Naive thymus-derived CD8-positive, alpha-beta T cell (primary cell): ENCODE measurements around the gene EBI3. TPM values are rescaled to one million over a fixed set of nuclear protein-coding genes. Genes with fewer than 3 reads are reported as not detected.
A peak's percentile ranks its signal among the peaks of the same experiment; 100 is the strongest.
"Not testable (repeated sequence)": the region's sequence is repeated elsewhere in the genome, so short reads cannot be mapped to it uniquely, and the experiment has no call there.

ENCODE experiments used
- ATAC-seq, 2 donors: fragments of 150-1000 bp; cut with Tn5 transposase in 1 of 2; sonication (Bioruptor Pico), chemical (Tn5 transposase) in 1 of 2; 1 replicate in 1 of 2; 2 replicates in 1 of 2; pipeline ENCODE4 v1.10.0; 2021; ENCODE audit warnings: mild to moderate bottlenecking in 2 of 2, moderate library complexity in 2 of 2
- POLR2A ChIA-PET: fragments of 350-600 bp; sonication (Branson Sonifier 250); formaldehyde crosslinking; loops from one replicate; lab custom pipeline; 2021; ENCODE audit warnings: antibody characterized with exemption; lab: Charles Lee
- DNase-seq, 10 donors: peaks; one replicate each; pipeline versions ENCODE4 v3.0.0 to v3.0.0-alpha.2; 2020 to 2022
- H3K27ac Mint-ChIP-seq, 10 donors: one replicate each; pipeline ENCODE4 v1.8.0; 2020 to 2022; ENCODE audit warnings: mild to moderate bottlenecking in 10 of 10, mixed read lengths in 10 of 10, moderate library complexity in 4 of 10, inconsistent platforms in 1 of 10
- H3K27me3 Mint-ChIP-seq, 5 donors: one replicate each; pipeline ENCODE4 v1.8.0; 2021 to 2022; ENCODE audit warnings: mixed read lengths in 5 of 5
- H3K36me3 Mint-ChIP-seq, 3 donors: one replicate each; pipeline ENCODE4 v1.8.0; 2020 to 2022; ENCODE audit warnings: mixed read lengths in 3 of 3, mild to moderate bottlenecking in 2 of 3, inconsistent platforms in 1 of 3
- H3K4me1 Mint-ChIP-seq, 4 donors: one replicate each; pipeline ENCODE4 v1.8.0; 2021 to 2022; ENCODE audit warnings: mixed read lengths in 4 of 4
- H3K4me3 Mint-ChIP-seq, 10 donors: one replicate each; pipeline ENCODE4 v1.8.0; 2020 to 2022; ENCODE audit warnings: mild to moderate bottlenecking in 10 of 10, mixed read lengths in 10 of 10, moderate library complexity in 6 of 10, inconsistent platforms in 1 of 10
- H3K9me3 Mint-ChIP-seq, 9 donors: one replicate each; pipeline ENCODE4 v1.8.0; 2020 to 2022; ENCODE audit warnings: mixed read lengths in 9 of 9, mild to moderate bottlenecking in 3 of 9, inconsistent platforms in 1 of 9, moderate library complexity in 1 of 9
- polyA plus RNA-seq, 3 donors: library from polyadenylated mRNA; unstranded; fragments of 300-500 nt; fragmentation: Illumina TruSeq; gene quantifications; one replicate each; pipeline ENCODE4 v1.2.3, GENCODE V29; 2021
- total RNA-seq, 8 experiments: library from RNA in 2 of 8; stranded (reverse) in 2 of 8; gene quantifications; one replicate each; pipeline ENCODE4 v1.2.3 and lab custom pipeline; 2021 to 2026

Gene EBI3
- total and polyA plus RNA-seq, 5 experiments from 2014 or later: 0.36 to 0.47 TPM; not detected in 3

GRCh38 chr19:4208385-4209094, 20.8 kb upstream of the EBI3 start:
- H3K4me3 Mint-ChIP-seq: no peak overlapping the region
- POLR2A ChIA-PET: no interaction called here
- peaks cover 2 to 7% (median 3%) of the 10 kb centered on the region in 4 donors for H3K4me1 Mint-ChIP-seq
- H3K27ac Mint-ChIP-seq: peak overlapping the region in 2 of 10 donors; percentile 34 to 81
- peaks cover 0 to 7% (median 0%) of the 10 kb centered on the region in 5 donors for H3K27me3 Mint-ChIP-seq
- no peaks in the 10 kb centered on the region for H3K36me3 Mint-ChIP-seq
- H3K9me3 Mint-ChIP-seq: peaks cover 0 to 2% (median 0%) of the 10 kb centered on the region in 9 donors
- DNase-seq: no peak
- ATAC-seq: no peak

- peaks cover 0 to 2% (median 0%) of the 10 kb centered on the region in 9 donors for H3K9me3 Mint-ChIP-seq
- DNase-seq (no peak), ATAC-seq (no peak)
- no peak overlapping the region for H3K4me3 Mint-ChIP-seq
- no peaks in the 10 kb centered on the region for H3K36me3 Mint-ChIP-seq
- POLR2A ChIA-PET: no interaction called here
- peaks cover 0 to 6% (median 0%) of the 10 kb centered on the region in 4 donors for H3K4me1 Mint-ChIP-seq
- peaks cover 0 to 4% (median 0%) of the 10 kb centered on the region in 5 donors for H3K27me3 Mint-ChIP-seq
- no peak overlapping the region for H3K27ac Mint-ChIP-seq
Measured at GRCh38 chr19:4210166-4210731, 19.1 kb upstream of the EBI3 start.

GRCh38 chr19:4213116-4213515, 16.2 kb upstream of the EBI3 start:
- no peaks in the 10 kb centered on the region for H3K36me3 Mint-ChIP-seq
- peaks cover 0 to 6% (median 0%) of the 10 kb centered on the region in 4 donors for H3K4me1 Mint-ChIP-seq
- H3K9me3 Mint-ChIP-seq: peaks cover 0 to 2% (median 0%) of the 10 kb centered on the region in 9 donors
- H3K27ac Mint-ChIP-seq: no peak overlapping the region
- H3K27me3 Mint-ChIP-seq: no peaks in the 10 kb centered on the region
- H3K4me3 Mint-ChIP-seq: no peak overlapping the region
- ATAC-seq (no peak), DNase-seq (no peak)
- POLR2A ChIA-PET: interaction anchor here (0.6 kb wide), 1 partner anchor 207 kb away, joined by 5 read pairs; no protein-coding TSS in a partner anchor

DNA sequence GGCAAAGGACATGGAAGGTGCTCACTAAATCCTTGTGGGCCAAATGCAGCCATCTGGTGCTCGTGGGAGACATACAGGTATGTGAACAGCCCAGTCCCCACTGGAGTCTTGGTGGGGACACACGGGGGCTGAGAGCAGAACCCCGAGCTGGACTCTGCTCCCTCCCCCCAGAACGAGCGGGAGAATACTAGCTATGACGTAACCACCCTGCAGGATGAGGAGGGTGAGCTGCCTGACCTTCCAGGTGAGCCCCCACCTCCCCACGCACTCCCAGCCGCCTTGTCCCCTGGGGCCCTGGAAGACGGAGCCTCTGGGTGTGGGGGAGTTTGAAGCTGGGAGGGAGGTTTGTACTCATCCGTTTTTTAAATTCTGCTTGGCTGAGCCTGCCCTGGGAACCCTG, 13.5 kb upstream of the EBI3 start:
- Mint-ChIP-seq H3K4me1 (peaks cover 0 to 6% (median 0%) of the 10 kb centered on the region in 4 donors), H3K9me3 (no peaks in the 10 kb centered on the region), H3K36me3 (no peaks in the 10 kb centered on the region), H3K4me3 (no peak overlapping the region), H3K27ac (no peak overlapping the region), H3K27me3 (no peaks in the 10 kb centered on the region)
- DNase-seq (no peak), ATAC-seq (no peak)
- POLR2A ChIA-PET: no interaction called here

DNA sequence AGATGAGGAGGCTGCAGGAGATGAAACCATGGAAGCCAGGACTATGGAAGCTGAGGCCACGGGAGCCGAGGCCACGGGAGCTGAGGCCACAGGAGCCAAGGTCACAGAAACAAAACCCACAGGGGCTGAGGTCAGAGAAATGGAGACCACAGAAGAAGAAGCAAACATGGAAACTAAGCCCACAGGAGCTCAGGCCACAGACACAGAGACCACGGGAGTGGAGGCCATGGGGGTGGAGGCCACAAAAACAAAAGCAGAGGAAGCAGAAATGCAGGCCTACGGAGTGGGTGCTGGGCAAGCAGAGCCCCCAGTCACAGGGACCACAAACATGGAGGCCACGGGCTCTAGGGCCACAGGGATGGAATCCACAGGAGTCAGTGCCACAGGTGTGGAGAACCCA, 12.5 kb upstream of the EBI3 start:
- Mint-ChIP-seq H3K4me1 (peaks cover 0 to 6% (median 0%) of the 10 kb centered on the region in 4 donors), H3K9me3 (no peaks in the 10 kb centered on the region), H3K27ac (peak overlapping the region in 1 of 10 donors; percentile 34), H3K4me3 (no peak overlapping the region), H3K36me3 (no peaks in the 10 kb centered on the region), H3K27me3 (no peaks in the 10 kb centered on the region)
- no peak for DNase-seq
- POLR2A ChIA-PET: no interaction called here
- ATAC-seq: no peak

- no peak overlapping the region for H3K27ac Mint-ChIP-seq
- H3K36me3 Mint-ChIP-seq: no peaks in the 10 kb centered on the region
- POLR2A ChIA-PET: no interaction called here
- no peak overlapping the region for H3K4me3 Mint-ChIP-seq
- DNase-seq (no peak), ATAC-seq (no peak)
- no peaks in the 10 kb centered on the region for H3K9me3 Mint-ChIP-seq
- peaks cover 0 to 6% (median 0%) of the 10 kb centered on the region in 4 donors for H3K4me1 Mint-ChIP-seq
- H3K27me3 Mint-ChIP-seq: no peaks in the 10 kb centered on the region
Measured at GRCh38 chr19:4217429-4218264, 11.7 kb upstream of the EBI3 start.

DNA sequence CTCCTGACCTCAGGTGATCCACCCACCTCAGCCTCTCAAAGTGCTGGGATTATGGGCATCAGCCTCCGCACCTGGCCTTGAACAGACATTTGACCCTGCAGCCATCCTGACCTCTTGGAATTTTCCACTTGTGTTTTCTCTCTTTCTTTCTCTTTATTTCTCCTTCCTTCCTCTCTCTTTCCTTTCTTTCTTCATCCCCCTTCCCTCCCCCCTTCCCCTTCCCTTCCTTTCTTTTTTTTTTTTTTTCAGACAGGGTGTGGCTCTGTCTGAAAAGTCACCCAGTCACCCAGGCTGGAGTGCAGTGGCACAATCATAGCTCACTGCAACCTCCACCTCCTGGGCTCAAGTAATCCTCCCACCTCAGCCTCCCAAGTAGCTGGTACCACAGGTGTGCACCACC, 10.8 kb upstream of the EBI3 start:
- H3K4me1 Mint-ChIP-seq, DNase-seq, ATAC-seq, H3K9me3 Mint-ChIP-seq, H3K27ac Mint-ChIP-seq, POLR2A ChIA-PET, H3K27me3 Mint-ChIP-seq, H3K36me3 Mint-ChIP-seq, H3K4me3 Mint-ChIP-seq: not testable (repeated sequence)

DNA sequence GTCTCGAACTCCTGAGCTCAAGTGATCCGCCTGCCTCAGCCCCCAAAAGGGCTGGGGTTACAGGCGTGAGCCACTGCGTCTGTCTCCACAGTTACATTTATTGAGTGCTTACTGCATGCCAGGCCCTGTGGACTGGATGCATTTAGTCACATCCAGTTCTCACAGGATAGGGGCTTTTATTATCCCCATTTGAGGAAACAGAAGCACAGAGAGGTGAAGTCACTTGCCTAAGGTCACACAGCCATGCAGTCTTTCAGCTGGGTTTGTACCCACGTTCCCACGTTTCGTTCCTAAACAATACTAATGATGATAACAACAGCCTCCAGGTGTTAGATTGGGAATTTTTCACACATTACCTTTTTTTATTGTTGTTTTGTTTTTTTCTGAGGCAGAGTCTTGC, 9.1 kb upstream of the EBI3 start:
- Mint-ChIP-seq H3K4me3 (no peak overlapping the region), H3K27me3 (no peaks in the 10 kb centered on the region), H3K36me3 (no peaks in the 10 kb centered on the region), H3K27ac (no peak overlapping the region), H3K9me3 (no peaks in the 10 kb centered on the region), H3K4me1 (no peaks in the 10 kb centered on the region)
- POLR2A ChIA-PET: no interaction called here
- DNase-seq: no peak
- no peak for ATAC-seq

GRCh38 chr19:4224470-4224869, 4.9 kb upstream of the EBI3 start:
- DNase-seq: no peak

GRCh38 chr19:4225885-4226284, 3.4 kb upstream of the EBI3 start:
- H3K4me1 Mint-ChIP-seq: peaks cover 0 to 3% (median 2%) of the 10 kb centered on the region in 4 donors
- H3K9me3 Mint-ChIP-seq: no peaks in the 10 kb centered on the region
- no peak overlapping the region for H3K4me3 Mint-ChIP-seq
- peaks cover 0 to 6% (median 2%) of the 10 kb centered on the region in 5 donors for H3K27me3 Mint-ChIP-seq
- no peak for DNase-seq
- POLR2A ChIA-PET: no interaction called here
- ATAC-seq: no peak
- H3K36me3 Mint-ChIP-seq: no peaks in the 10 kb centered on the region
- peak overlapping the region in 1 of 10 donors; percentile 48 for H3K27ac Mint-ChIP-seq

More at GRCh38 chr19:4224470-4224869, 4.9 kb upstream of the EBI3 start:
- Mint-ChIP-seq H3K4me3 (no peak overlapping the region), H3K4me1 (peaks cover 0 to 2% (median under 1%) of the 10 kb centered on the region in 4 donors), H3K27ac (peak overlapping the region in 1 of 10 donors; percentile 29), H3K27me3 (peaks cover 0 to 2% (median under 1%) of the 10 kb centered on the region in 5 donors), H3K36me3 (no peaks in the 10 kb centered on the region), H3K9me3 (no peaks in the 10 kb centered on the region)
- POLR2A ChIA-PET: no interaction called here
- ATAC-seq: no peak

DNA sequence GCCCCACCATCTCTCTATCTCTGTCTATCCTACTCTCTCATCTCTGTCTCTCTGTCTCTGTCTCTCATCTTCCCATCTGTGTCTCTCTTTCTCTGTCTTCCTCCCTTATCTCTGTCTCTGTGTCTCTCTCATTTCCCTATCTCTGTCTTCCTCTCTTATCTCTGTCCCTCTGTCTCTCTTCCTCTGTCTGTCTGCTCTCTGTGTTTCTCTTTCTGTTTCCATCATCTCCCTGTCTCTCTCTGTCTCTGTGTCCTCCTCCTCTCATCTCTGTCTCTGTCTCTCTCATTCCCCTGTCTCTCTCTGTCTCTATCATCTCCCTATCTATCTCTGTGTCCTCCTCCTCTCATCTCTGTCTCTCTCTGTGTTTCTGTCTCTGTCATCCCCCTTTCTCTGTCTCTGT, 1.6 kb upstream of the EBI3 start:
- DNase-seq (no peak), ATAC-seq (no peak)
- Mint-ChIP-seq H3K27ac (no peak overlapping the region), H3K9me3 (no peaks in the 10 kb centered on the region), H3K27me3 (peaks cover 0 to 13% (median 5%) of the 10 kb centered on the region in 5 donors), H3K36me3 (no peaks in the 10 kb centered on the region), H3K4me1 (peaks cover 0 to 3% (median 2%) of the 10 kb centered on the region in 4 donors), H3K4me3 (no peak overlapping the region)
- POLR2A ChIA-PET: no interaction called here

DNA sequence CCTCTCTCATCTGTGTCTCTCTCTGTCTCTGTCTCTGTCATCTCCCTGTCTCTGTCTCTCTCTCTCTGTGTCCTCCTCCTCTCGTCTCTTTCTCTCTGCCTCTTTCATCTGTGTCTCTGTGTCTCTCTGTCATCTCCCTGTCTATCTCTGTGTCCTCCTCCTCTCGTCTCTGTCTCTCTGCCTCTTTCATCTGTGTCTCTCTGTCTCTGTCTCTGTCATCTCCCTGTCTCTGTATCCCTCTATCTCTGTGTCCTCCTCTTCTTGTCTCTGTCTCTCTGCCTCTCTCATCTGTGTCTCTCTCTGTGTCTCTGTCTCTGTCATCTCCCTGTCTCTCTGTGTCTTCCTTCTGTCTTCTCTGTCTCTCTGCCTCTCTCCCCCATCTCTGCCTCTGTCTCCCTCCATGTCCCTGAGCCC, 551 bp upstream of the EBI3 start:
- no peak overlapping the region for H3K27ac Mint-ChIP-seq
- H3K4me1 Mint-ChIP-seq: peaks cover 0 to 4% (median 3%) of the 10 kb centered on the region in 4 donors
- H3K27me3 Mint-ChIP-seq: peaks cover 5 to 19% (median 8%) of the 10 kb centered on the region in 5 donors
- no peak for ATAC-seq
- no peak for DNase-seq
- H3K9me3 Mint-ChIP-seq: no peaks in the 10 kb centered on the region
- no peaks in the 10 kb centered on the region for H3K36me3 Mint-ChIP-seq
- no peak overlapping the region for H3K4me3 Mint-ChIP-seq
- POLR2A ChIA-PET: no interaction called here

DNA sequence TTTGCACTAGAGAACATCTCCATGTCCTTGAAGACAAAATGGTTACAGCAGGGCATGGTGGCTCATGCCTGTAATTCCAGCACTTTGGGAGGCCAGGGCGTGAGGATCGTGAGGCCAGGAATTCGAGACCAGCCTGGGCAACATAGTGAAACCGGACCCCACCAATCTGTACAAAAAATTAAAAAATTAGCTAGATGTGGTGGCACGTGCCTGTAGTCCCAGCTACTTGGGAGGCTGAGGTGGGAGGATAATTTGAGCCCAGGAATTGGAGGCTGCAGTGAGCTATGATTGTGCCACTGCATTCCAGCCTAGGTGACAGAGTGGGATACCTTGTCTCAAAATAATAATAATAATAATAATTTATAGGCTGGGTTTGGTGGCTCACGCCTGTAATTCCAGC, 914 bp downstream of the EBI3 start:
- not testable (repeated sequence) for H3K4me3 Mint-ChIP-seq, ATAC-seq, H3K9me3 Mint-ChIP-seq, H3K4me1 Mint-ChIP-seq, H3K27ac Mint-ChIP-seq, DNase-seq, H3K36me3 Mint-ChIP-seq
- H3K27me3 Mint-ChIP-seq: peaks cover 5 to 27% (median 8%) of the 10 kb centered on the region in 5 donors
- POLR2A ChIA-PET: interaction anchor here (0.6 kb wide), 1 partner anchor 10 kb away, joined by 4 read pairs; no protein-coding TSS in a partner anchor
